Esophagus muscularis mucosa (tissue), 4 donors: Measurements from ENCODE around the gene ABCA6.

Source experiments
- EP300 ChIP-seq: sonication (generic); formaldehyde crosslinking; IDR thresholded peaks from one replicate; pipeline ENCODE4 v1.6.1; 2017; ENCODE audit warnings: antibody characterized with exemption
- POLR2A ChIP-seq: fragments of 450-650 bp; IDR thresholded peaks from one replicate; pipeline ENCODE4 v1.6.1; 2017; ENCODE audit warnings: antibody characterized with exemption, moderate library complexity, mild to moderate bottlenecking, low read depth
- POLR2AphosphoS5 ChIP-seq, 2 donors: sonication (generic); formaldehyde crosslinking; IDR thresholded peaks; one replicate each; pipeline ENCODE4 v1.6.1; 2017; ENCODE audit warnings: antibody characterized with exemption in 2 of 2
- TF ChIP-seq, protein P1 (sequence below), 3 experiments: fragments of 200-600 bp in 2 of 3; fragments of 450-650 bp in 1 of 3; sonication (generic) in 2 of 3; IDR thresholded peaks; one replicate each; pipeline ENCODE4 v1.5.1; 2017 to 2019; ENCODE audit warnings: antibody characterized with exemption in 3 of 3, mild to moderate bottlenecking in 2 of 3, moderate library complexity in 1 of 3

DNA sequence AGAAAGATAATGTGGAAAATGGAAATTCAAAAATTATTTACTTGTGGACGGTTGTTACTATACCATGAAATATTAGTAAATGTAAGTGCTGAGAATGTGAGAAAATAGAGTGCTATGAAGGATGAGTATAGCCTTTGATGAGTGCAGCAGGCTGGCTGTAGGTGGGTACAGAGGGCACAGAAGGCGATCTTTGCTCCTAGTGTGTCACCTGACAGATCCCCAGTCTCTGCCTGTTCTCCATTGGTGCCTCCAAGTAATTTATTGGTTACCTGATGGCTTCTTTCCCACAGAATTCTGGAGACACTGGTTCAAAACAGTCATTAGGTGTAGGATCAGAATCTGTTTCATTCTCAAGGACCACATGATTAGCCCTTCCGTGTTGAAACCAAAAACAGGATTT lies 109.9 kb downstream of the ABCA6 start:
- TF ChIP-seq, protein P1, sequence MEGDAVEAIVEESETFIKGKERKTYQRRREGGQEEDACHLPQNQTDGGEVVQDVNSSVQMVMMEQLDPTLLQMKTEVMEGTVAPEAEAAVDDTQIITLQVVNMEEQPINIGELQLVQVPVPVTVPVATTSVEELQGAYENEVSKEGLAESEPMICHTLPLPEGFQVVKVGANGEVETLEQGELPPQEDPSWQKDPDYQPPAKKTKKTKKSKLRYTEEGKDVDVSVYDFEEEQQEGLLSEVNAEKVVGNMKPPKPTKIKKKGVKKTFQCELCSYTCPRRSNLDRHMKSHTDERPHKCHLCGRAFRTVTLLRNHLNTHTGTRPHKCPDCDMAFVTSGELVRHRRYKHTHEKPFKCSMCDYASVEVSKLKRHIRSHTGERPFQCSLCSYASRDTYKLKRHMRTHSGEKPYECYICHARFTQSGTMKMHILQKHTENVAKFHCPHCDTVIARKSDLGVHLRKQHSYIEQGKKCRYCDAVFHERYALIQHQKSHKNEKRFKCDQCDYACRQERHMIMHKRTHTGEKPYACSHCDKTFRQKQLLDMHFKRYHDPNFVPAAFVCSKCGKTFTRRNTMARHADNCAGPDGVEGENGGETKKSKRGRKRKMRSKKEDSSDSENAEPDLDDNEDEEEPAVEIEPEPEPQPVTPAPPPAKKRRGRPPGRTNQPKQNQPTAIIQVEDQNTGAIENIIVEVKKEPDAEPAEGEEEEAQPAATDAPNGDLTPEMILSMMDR (IDR thresholded peaks at IDR 0.05): no peak
- no peak for TF ChIP-seq POLR2A
- no peak for TF ChIP-seq POLR2AphosphoS5 (IDR thresholded peaks at IDR 0.05)
- TF ChIP-seq EP300: no peak
